GM21723 (cell line): ENCODE data around the gene SNX24.
"Not testable (repeated sequence)": the region's sequence is repeated elsewhere in the genome, so short reads cannot be mapped to it uniquely, and the experiment has no call there.

Experiments used
- ATAC-seq: cut with Tn5 transposase; IDR thresholded peaks from one replicate; pipeline ENCODE4 v1.9.1; 2021; ENCODE audit warnings: mild to moderate bottlenecking, moderate library complexity; ENCODE audit not compliant: unreplicated experiment

The SNX24 gene

GRCh38 chr5:122845229-122846050, at the start of gene SNX24:
Gene SNX24 (plus strand): TSS chr5:122845613. CDS start chr5:122845634, 21 bp downstream.
- ATAC-seq, result peak; percentile 80

- no peak for ATAC-seq
Observed at GRCh38 chr5:122805481-122805880, 39.9 kb upstream of the SNX24 start.

- no peak for ATAC-seq
Observed at GRCh38 chr5:122810405-122810804, 35.0 kb upstream of the SNX24 start.

GRCh38 chr5:122815218-122815767, 30.1 kb upstream of the SNX24 start:
- no peak for ATAC-seq

- no peak for ATAC-seq
Observed at GRCh38 chr5:122816756-122817155, 28.7 kb upstream of the SNX24 start.

GRCh38 chr5:122831984-122832383, 13.4 kb upstream of the SNX24 start:
- no peak for ATAC-seq

GRCh38 chr5:122835681-122836080, 9.7 kb upstream of the SNX24 start:
- no peak for ATAC-seq

- no peak for ATAC-seq
Observed at GRCh38 chr5:122836947-122837346, 8.5 kb upstream of the SNX24 start.

GRCh38 chr5:122839731-122840130, 5.7 kb upstream of the SNX24 start:
- no peak for ATAC-seq

- no peak for ATAC-seq
Observed at GRCh38 chr5:122842016-122842580, 3.3 kb upstream of the SNX24 start.

- no peak for ATAC-seq
Observed at GRCh38 chr5:122844136-122844909, 1.1 kb upstream of the SNX24 start.

- peak; percentile 60 for ATAC-seq
Observed at GRCh38 chr5:122844910-122845228, 544 bp upstream of the SNX24 start.

GRCh38 chr5:122846051-122846550, 688 bp downstream of the SNX24 start:
- no peak for ATAC-seq

GRCh38 chr5:122847687-122848081, 2.3 kb downstream of the SNX24 start:
- no peak for ATAC-seq

GRCh38 chr5:122849771-122850170, 4.4 kb downstream of the SNX24 start:
- ATAC-seq, result no peak

- ATAC-seq, result not testable (repeated sequence)
Observed at GRCh38 chr5:122857538-122857937, 12.1 kb downstream of the SNX24 start.

GRCh38 chr5:122858451-122858850, 13.0 kb downstream of the SNX24 start:
- ATAC-seq, result no peak

GRCh38 chr5:122863240-122863639, 17.8 kb downstream of the SNX24 start:
- ATAC-seq, result no peak

- no peak for ATAC-seq
Observed at GRCh38 chr5:122863721-122864120, 18.3 kb downstream of the SNX24 start.

- ATAC-seq, result no peak
Observed at GRCh38 chr5:122864400-122864799, 19.0 kb downstream of the SNX24 start.

GRCh38 chr5:122864842-122865241, 19.4 kb downstream of the SNX24 start:
- ATAC-seq, result no peak
